HG02571 (cell line): Measurements from ENCODE around the gene MSI2.

Source experiments
- ATAC-seq: cut with Tn5 transposase; IDR thresholded peaks from one replicate; pipeline ENCODE4 v1.9.1; 2021; ENCODE audit warnings: mild to moderate bottlenecking, moderate library complexity; ENCODE audit not compliant: unreplicated experiment

MSI2 gene

DNA sequence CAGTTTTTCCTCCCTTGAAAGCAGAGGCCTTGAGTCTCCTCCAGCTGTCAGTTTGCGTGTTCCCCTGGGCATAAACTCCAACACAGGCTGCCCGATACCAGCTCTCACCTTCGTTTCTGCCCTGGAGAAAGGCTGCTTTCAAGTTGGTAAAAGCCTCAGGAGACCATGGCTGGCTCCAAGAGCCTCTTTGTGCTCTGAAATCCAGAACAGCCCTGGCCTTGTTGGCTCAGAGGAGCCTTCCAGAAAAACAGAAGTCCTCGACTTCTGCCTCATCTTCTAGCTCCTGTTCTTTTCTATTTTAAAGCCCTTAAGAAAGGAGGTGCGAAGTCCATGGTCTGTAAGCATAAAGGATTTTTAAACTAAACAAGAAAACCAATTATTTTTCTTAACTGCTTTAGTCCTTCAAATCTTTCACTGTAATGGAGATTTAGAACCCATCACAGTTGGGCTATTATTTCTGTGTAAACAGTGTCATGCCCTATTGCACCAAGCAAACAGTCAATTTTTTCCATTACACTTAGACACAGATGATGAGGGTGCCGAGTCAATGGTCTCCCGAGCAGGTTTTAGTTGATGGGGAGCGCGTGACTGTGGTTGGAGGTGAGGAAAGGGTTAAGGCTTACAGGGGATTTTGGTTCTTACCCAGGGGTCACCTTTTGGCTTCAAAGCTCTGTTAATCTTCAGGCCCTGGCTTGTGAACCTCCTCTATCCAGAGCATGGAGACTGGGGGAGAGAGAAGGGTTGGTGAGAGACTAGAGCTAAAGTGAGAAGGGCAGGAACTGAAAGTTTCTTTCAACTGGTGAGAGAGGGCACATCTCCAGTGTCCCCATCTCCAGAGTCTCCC, 212.8 kb downstream of the MSI2 start:
- no peak for ATAC-seq

DNA sequence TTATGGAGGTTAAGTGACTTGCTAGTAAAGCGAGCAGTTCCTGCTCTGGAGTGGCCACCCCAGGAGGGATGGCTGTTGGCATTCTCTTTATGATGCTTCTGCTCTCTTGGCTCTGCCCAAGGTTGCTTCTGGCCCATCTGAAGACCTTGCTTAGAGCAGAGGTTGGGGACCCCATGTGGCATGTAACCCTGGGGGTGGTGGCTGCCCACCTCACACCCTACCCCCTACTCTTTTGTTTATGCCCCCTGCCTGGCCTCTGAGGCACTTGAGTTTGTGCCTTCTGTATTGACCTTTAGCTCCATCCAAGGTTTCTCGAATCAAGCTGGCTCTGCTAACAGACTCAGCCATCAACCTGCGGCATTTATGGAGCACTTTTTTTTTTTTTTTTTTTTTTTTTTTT, 214.6 kb downstream of the MSI2 start:
- ATAC-seq = no peak

DNA sequence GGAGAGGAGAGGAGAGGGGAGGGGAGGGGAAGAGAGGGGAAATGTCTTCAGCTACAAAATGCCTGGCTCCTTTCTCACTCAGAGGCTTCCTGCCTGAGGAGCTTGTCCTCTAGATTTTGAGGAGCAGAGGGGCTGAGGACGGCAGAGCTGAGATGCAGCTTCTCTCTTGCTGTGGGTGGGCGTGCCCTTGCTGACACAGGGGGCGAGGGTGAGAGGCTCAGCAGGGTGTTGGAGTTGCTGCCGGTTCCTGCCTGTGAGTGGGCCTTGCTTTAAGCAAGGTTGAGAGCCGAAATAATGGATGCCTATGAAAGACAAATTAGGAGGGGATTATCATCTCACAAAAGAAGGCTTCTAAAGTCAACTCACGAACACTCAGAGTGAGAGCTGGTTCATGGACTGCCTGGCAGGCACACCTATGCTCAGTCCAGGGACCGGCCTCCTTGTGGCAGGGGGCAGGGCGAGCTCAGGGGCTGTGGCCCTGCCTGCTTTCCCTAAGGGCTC, 215.6 kb downstream of the MSI2 start:
- no peak for ATAC-seq

DNA sequence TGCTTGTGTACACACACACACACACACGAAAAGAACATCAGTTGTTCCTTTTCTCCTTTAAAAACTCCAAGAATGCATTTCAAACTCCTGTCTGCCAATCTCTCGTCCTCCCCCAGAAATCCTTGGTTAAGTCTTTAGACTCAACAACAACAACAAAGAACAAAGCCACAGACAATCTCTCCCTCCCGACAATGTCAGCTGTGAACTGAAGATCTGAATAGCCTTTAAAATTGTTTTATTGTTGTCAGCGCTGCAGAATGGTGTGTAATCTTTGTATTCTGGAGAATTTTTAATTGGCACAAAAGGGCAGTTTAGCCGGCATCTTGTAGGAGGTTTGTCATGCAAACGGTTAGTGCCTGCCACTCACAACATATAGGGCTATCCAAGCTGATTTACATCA, 219.5 kb downstream of the MSI2 start:
- ATAC-seq = no peak

DNA sequence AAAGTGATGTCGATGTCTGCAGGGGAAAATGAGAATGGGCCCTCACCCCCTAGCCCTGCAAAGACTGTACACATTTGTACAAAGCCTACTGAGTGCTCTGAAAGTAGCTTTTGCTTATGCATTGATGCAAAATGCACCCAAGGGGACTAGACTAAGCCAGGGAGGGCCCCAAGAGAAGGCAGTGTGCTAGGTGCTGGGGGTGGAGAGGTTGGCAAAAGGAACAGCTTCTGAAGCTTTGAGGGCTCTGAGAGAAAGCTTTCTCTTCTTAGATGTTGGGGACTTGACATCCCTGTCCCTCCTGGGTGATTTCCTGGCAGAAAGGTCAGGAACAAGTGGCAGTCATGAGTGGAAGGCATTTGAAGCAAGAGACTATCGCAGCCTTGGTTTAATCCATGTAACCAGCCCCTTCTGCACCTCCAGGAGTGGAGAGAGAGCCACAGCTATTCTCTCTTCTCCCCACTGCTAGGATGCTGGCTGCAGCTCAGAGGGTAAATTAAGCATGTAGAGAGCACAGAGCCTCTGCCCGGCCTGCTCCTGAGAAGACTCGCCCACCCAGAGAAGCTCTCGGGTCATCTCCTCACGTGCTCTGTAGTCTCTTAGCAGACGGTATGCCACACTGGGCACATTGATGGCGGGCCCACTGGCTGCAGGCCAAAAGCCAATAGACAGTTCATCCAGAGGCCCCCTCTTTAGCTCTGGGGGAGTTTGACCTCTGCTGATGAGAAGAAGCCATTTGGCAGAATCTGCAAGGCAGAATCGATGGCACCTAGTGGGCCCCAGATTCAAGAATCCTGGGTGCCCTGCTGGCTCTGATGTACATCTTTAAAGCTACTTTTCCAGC, 221.4 kb downstream of the MSI2 start:
- ATAC-seq = no peak

DNA sequence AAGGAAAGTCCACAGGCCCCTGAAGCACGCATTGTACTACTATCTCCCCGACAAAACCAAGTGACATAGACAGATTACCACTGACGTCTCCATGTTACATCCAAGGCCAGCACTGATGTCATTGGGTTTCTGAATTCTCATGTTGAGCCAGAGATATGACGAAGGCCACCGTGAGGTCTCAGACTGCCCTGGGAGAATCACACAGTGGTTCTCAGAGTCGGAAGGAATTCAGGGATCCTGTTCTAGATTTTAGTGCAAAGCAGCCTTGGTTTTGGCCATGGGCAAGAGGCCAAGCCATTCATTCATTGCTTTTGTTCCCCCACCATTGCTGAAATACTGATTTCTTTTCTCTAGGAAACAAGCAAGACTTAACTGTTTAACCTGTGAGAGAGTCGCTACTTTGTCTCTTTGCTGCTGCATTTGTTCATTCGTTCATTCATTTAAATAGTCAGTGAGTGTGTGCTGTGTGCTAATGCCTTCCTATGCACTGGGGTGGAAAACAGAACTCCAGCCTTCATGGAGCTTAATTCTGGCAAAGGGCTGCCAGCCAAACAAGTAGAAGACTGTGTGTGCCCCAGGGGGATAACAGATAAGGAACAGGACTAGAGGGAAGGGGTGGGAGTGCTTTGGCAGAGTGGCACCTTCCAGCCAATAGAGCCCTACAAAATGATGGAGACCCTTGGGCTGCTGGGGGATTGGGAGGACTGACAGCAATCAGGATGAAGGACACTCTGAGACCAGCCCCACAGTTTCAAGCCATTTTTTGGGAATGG, 222.3 kb downstream of the MSI2 start:
- ATAC-seq = no peak

DNA sequence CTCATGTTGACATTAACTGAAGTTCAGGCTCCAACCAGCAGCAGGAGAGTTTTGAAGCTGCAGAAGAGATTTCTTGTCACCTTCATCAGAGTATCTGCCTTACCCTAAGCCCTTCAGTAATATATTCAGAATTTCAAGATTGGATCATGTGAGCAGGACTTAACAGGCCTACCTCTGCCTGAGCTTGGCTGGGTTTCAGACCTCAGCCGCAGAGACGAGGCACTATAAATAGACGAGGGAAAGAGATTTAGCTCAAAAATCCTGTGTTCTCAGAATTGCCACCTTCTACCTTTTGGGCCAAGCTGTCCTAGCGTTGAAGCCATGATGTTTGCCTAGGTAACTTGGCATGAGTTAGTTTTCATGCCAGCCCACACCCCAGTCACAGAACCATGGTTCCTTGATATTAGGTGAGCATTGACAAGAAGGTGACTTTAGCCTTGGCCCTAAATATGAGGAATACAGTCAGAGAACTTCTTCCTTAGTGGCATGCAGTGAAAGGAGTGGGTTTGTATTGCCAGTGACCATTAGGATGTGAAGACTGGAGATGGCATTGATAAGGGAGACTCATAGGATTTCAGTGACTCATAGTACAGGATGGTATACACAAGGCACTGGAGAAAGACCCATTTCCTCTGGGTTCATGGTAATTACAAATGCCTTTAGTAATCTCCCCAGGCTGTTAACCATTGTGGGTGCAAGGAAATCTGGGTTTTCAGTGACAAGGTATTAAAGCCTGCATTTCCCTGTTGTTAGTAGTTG, 224.3 kb downstream of the MSI2 start:
- no peak for ATAC-seq

DNA sequence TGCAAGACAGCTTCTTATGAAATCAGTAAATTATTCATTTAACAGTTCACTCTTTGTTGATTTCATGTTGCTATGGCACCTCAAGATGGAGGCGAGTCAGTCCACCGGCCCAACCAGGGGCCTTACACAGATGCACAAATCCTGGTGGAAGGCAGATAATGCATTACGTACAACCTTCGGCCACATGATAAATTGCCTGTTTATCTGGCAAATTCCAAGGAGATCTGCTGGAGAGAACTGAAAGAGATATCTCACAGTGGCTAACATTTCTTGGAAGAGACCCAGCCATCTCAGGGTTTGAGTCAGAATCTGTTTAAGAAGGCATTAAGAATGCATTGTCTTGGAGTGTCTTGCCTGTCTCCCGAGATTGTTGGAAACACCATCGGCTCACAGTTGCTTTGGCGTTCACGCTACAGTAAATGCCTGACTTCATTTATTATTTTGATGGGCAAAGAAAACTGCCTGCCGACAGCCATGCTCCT, 225.6 kb downstream of the MSI2 start:
- ATAC-seq = no peak

DNA sequence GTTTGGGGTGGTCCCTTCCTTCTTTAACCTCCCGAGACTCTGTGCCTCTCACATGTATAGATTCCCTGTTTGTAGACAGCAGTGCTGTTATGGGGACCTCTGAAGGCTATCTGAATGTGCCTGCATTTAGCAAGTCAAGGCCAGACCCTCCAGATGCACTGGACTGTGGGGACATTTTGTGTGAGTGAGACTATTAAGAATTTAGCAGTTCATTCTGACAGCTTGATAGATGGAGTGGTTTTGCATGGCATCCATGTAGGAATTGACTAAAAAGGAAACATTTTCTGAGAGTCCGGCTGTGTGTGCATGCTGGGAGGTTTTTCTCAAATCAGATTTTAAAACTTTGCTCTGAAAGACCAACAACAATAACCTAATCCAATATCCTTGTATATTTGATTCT, 226.3 kb downstream of the MSI2 start:
- ATAC-seq = no peak

DNA sequence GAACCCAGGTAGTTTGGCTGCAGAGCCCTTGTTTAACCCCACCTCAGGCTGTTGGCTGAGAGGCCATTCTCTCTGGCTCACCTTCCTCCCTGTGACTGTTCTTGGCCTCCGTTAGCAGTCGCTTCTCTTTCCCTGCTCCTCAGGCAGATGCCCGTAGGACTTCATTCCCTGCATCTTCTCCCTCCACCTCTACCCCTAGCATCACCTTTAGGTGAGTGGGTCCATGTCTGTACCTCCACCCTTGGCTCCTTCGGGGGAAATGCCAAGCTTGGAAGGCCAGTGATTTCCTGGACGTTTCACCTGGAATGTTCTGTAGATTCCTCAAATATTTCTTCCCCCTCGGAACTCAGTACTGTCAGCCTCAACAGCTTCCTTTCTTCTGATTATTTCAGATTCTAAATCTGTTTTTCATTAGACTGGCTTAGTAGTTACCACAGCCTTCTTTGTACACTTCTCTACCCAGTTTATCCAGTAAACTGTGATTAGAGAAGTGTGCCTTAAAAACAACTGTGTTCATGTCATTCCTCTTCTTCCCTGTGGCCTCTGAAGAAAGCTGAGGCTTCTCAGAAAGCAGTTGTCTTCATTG, 227.9 kb downstream of the MSI2 start:
- no peak for ATAC-seq

DNA sequence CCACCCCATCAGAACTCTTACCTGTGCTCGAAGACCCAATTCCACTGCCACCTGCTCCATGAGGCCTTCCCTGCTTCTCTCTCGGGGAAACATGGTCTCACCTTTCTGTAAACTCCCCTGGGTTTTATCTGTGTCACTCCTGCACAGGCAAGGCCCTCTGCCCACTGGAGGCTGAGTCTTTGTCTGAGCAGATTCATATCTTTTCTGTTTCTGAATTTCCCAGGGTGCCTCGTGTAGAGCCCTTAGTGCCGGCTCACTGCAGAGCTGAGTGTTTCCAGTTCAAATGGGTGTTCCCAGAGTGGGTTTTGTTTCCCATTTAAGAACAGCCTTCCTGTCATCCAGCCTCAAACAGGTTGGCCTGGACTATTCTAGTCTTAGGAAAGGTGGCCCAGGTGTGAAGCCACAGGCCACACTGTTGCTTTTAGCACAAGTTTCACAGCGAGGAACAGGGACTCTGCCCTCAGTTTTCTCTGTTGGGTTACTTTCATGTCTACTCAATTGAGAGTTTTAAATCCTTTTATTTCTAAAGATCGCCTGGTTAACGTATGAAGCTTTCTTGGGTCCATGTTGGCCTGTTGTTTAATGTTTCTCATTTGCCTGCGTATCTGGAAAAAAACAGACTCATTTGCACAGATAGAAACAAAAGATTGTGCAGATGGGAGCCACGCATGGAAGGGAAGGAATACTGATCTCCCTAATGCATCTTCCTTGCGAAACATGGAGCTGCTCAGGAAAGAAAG, 228.7 kb downstream of the MSI2 start:
- no peak for ATAC-seq

DNA sequence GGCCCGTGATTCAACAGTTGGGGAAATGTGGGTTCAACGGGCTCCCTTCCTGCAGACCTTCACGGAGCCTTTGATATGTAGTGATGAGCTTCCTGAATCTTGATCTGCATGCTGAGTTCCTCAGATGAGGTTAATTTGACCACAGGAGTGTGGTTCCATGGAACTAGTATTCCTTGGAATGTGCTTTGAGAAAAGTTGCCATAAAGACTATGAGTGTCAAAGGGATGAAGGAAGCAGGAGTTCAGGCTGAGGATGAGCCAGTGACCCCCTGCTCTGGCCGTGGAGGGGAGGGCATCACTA, 229.2 kb downstream of the MSI2 start:
- no peak for ATAC-seq

DNA sequence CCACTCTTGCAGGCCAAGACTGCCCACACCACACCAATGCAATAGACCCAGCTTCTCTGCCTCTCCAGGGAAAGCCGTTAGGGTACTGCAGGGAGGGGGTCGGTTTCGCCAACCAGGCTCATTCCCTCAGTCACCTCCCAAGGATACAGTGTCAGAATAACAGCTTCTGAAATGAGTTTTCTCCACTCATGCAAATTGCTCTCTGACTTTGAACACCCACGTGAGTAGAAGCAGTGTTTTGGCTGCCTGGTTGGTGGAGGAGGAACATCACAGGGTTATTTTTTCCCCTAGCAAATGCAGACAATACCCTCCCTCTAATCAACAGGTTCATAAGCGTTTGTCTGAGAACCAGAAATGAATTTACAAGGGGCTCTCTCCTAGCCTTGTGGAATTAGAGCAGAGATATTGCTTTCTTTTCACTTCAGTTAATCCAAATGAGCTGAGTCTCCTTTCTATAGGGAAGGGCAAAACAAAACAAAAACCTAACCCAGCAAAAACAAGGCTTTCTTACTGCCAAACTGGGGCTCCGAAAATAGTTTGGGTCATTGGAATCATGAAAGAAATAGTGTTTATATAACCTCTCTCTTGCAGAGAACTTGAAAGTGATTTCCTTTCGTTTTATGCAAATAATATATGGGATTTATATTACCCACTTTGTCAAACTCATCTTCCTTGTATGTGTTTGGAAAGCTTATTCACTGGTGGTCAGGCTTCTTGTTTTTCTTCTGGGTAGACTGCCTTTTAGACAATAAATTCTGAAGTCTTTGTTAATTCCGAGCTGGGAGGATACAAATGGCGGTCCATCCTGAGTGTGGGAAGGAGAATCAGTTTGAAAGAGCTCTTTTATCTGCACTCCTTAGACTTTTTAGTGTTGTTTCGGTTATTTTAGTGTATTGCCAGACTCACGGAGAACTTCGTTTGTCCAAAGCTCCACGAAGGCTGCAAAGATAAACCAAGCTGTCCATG, 229.9 kb downstream of the MSI2 start:
- no peak for ATAC-seq

DNA sequence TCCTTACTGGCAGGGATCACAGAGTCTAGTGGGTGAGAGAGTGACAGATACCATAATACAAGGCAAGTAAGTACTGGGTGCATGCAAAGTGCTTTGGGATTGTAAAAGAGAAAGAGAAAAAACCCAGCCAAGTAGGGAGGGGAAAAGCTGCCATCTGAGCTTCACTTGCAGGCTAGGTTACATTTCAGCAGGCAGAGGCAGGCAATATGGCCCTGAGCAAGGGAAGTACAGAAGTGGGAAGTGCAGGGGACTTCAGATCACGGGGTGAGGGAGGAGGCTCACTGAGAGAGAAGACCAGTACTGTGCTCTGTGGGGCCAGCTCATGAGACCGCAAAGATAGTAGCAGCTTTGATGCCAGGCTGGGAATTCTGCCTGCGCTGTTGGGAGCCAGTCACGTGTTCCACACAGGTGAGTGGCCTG, 230.6 kb downstream of the MSI2 start:
- no peak for ATAC-seq

DNA sequence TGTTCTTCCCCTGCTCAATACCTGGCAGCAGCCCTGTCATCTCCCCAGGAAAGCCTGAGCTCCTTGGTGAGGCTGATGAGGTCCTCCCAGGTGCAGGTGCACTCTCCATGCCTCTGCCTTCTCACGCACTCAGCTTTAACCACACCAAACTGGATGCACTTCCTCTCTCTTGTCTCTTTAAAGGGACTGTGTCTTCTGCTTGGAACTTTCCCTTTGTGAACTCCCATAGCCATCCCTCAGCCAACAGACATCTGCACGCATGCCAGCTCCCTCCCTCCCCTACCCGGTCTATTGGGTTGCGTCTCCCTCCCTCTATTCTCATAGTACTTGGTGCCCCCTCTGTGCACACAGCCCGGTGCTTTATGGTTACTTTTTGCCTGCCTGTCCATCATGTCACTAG, 231.2 kb downstream of the MSI2 start:
- no peak for ATAC-seq

DNA sequence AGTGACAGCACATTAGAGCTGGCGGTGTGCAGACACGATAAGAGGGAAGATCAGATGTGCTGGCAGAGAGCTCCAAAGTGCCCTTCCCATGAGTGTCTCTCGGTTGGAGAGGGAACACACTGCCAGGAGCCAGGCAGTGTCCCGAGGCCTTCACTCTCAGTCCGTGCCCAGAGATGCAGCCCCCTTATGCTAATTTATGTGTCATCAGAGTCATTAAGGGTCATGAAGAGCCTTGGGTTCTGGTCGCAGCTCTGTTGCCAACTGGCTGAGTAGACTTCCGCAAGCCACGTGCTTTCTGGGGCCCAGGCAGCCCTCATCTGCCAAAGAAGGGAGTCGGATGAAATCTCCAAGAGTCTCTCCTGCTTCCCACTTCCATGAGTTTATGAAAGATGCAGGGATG, 232.5 kb downstream of the MSI2 start:
- no peak for ATAC-seq

DNA sequence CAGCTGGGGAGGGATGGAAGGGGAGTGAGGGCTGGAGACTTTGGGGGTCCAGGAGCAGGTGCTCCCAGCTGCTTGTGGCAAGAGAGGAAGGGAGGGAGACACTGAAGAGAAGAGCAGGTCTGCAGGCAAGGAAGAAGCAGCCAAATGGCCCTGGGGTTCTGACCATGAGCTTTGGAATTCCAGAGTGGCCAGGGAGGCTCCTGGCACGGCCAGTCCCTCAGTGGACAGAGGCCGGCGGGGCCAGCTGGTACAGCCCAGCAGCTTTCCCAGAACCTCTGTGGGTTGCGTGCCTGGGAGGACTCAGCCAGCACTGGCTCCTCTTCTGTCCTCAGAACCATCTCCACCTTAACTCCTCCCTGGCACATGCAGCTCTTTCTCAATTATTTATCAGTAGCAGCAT, 233.0 kb downstream of the MSI2 start:
- no peak for ATAC-seq

DNA sequence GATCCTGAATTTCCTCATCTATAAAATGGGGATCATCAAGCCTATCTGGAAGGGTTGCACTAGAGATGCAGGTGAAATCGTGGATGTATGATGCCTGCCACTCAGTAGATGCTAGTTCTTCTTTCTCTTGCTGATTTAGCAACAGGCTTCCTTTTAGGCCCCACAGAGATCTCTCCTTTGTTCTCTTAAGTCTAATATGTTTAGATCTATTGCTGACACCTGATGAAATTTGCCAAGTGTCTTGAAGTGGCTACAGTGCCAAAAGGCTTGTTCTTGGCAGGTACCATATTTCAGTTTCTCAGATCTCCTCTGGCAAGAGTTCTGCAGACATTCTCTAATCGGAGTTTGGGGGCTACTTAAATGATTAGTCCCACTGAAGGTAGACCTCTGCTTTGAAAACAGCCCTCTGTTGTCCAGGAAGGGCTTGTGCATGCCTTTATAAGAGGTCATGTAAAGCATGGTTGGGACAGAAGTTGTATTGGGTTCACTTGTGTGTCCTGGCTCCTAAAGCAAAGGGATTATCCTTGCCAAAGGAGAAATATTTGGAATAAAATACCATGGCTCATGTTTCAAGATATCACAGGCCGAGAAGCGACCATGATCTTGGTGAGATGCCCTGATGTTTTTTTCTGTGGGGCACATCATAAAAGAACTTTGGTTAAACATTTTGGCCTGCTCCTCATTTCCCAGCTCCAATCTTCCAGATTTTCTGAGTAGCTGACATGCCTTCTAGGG, 234.0 kb downstream of the MSI2 start:
- no peak for ATAC-seq
